Stimulated activated CD8-positive, alpha-beta memory T cell treated with anti-CD3 and anti-CD28 coated beads, Interleukin-7, amount 100 ng/mL, for 24 hours (primary cell): ENCODE data around the gene CDC42BPA.

Experiments used
- DNase-seq: peaks from one replicate; pipeline ENCODE4 v3.0.0-alpha.2; 2020; ENCODE audit warnings: low read depth

Gene CDC42BPA

DNA sequence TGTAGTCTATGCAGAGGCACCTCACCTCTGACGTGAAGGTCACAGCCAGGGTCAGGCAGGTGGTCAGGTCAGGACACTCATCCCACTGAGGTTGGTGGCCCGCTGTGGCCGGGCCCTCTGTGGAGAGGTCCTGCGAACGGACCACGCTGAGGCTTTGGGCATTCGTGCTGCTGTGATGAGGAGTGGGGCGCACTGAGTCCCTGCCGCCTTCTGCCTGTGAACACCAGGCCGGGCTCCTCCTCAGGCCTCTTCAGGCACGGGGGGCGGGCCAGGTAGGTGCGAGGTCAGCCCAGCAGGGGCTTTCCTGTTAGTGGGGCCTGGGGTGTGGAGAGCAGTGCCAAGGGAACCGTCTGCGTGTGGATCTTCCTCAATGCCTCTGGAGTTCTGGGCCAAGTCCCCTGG, 339.2 kb downstream of the CDC42BPA start:
- no peak for DNase-seq

- DNase-seq: no peak
These were observed 339.7 kb downstream of the CDC42BPA start for GRCh38 chr1:226978432-226979114.

DNA sequence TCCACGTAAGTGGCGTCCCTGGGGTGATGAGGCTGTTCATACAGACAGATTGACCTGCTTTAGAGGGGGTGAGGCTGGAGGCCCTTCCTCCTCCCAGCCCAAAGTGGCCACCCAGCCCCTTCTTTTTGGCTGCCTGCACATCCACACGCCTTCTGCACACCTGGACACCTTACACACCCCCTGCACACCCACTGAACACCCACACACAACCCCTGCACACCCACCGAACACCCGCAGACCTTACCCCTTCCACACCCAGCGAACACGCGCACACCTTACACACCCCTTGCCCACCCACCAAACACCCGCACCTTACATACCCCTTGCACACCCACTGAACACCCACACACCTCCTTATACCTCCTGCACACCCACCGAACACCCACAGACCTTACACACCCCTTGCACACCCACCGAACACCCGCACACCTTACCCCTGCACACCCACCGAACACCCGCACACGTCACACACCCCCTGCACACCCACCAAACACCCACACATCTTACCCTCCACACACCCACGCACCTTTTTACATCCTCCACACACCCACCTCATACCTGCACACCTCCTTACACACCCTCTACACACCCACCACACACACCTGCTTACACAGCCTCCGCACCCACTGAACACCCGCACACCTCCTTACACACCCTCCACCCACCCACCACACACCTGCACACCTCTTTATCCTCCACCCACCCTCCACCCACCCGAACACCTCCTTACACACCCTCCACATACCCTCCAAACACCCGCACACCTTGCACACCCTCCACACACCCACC, 340.5 kb downstream of the CDC42BPA start:
- no peak for DNase-seq

- DNase-seq: no peak
These were observed 341.2 kb downstream of the CDC42BPA start for GRCh38 chr1:226976978-226977642.

DNA sequence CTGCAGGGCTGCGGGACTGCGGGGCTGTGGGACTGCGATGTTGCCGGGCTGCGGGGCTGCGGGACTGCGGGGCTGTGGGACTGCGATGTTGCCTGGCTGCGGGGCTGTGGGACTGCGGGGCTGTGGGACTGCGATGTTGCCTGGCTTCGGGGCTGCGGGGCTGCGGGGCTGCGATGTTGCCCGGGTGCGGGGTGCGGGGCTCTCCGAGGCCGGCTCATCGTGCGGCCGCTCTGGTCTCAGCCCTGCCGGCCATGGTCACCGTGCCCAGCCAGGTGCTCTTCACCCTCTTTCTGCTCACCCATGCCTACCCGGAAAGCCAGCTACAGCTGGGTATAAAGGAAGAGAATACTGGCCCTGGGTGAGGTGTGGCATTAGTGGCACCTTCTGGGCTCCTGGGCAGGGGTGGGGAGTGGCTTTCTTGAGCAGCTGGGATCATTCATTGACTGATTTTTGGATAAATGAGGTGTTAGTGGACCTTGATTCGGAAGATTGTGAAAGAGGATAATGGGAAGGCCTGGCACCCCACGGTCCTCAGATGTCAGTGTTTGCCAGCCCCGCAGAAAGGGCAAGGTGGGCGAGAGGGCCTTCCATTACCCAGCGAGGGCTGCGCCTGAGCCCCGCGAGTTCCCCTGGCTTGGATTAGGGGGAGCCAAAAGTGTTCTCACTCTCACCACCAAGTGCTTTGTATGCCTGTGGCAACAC, 341.9 kb downstream of the CDC42BPA start:
- no peak for DNase-seq

GRCh38 chr1:226975259-226976250, 342.7 kb downstream of the CDC42BPA start:
- DNase-seq: no peak

DNA sequence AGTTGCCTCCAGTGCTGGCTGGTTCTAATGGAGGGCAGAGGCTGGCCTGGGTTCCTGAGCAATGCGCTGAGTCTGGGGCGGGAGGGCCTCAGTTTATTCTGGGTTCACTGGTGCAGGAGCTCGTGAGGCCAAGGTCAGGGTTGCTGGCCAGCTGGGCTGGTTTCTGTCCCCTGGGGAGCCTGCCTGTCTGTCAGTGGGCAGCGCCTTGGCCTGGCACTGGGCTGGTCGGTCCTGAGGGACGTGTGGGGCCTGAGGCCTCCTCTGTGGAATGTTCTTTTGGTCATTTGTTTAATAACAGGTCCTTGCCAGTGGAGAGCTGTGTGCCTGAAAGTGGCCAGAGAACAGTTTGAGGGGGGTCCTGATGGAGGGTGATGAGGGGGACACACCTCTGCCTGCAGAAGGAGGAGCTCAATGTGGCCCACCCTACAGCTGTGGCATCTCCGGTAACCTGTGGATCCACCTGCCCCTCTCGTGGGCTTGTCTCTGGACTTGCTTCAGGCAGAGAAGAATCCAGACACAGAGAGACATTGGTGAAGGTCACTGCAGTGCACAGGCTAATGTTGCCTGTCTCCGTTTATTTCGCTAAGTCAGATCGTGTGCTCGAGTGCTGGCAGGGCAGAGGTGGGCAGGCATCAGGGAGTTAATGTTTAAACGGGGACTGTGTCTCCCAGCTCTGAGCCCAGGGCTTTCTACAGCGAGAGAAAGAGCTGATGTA, 343.6 kb downstream of the CDC42BPA start:
- DNase-seq: no peak

DNA sequence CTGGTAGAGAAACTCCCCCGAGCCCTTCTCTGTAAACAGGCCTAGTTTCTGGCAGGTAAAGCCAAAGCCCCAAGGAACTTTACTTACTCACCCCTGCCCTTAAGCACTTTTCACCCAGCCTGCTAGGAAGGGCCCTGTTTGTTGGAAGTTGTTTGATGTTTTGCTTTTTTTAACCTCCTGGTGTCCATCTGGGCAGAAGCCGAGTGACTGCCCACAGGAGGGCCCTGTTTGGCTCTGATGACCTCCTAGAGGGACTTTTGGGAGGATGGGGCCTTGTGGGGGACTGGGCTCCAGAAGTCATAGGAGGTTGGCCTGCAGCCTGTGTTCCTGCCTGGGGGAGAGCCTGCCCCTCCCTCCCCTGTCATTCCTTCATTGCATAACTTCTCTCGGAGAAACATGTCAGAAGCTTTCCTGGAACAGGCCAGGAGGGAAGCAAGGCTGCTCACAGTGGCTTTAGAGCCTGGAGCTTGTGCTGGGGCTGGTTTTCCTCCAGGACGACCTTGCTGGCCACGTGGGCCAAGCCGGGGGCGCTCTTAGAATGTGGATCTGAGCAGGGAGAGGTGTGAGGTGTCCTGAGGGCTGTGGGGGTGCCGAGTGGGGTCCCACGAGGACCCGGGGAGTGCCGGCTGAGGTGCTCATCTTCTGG, 344.3 kb downstream of the CDC42BPA start:
- DNase-seq: no peak

DNA sequence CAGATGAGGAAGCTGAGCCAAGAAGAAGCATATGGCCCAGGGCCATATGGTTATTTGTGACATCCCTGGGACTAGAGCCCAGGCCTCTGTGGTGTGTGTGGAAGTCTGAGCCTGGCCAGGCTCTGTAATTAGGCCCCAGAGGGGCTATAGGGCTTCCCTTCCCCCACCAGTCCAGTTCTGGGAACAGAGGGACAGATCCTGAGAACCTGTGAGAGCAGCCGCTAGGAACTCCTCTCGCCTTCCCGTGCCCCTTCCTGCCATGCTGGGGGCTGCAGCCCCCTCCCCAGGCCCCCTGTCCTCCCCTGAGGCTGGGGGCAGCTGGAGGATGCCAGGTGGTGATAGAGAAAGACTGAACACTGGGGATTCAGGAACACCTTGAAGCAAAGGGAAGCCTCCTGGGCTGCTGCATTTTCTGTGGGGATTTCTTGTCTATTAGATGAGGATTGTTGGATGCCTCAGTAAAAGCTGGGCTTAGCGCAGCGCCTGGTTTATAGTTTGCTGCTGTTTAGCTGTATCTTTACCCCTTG, 344.9 kb downstream of the CDC42BPA start:
- DNase-seq: no peak

GRCh38 chr1:226972931-226973330, 345.4 kb downstream of the CDC42BPA start:
- no peak for DNase-seq

DNA sequence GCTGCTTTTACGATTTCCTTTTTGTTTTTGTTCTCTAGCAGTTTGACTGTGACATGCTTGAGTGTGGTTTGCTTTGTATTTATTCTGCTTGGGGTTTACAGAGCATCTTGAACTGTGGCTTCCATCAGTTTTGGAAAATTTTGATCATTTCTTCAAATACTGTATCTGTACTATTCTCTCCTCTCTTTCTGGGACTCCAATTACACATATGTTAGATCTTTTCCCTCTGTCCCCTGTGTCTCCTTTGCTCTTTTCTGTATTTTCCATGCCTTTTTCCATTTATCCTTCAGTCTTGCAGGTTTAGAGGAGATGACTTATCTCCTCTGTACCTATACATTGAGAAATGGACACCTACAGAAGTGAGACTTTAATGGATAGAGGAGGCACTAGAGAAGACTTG, 346.5 kb downstream of the CDC42BPA start:
- DNase-seq: no peak

DNA sequence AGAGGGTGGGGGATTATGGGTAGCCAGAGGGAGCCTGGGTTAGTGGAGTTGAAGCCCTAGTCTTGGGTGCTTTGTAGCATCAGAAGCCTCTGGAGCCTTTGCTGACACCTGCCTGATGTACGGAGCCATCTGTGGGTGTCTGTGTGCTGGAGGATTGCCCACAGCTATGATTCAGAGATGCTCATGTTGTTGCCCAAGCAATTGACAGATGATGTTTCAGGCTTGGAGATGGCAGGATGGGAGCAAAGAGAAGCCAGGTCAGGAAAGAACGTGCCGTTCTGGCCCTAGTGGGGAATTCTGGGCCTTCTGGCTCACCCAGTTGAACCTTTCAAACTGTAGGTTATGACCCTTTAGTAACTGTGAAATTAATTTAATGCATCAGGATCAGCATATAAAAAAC, 350.6 kb downstream of the CDC42BPA start:
- DNase-seq: no peak

- DNase-seq: no peak
These were observed 351.6 kb downstream of the CDC42BPA start for GRCh38 chr1:226966683-226967082.

GRCh38 chr1:226965581-226966440, 352.5 kb downstream of the CDC42BPA start:
- no peak for DNase-seq

GRCh38 chr1:226964611-226965486, 353.4 kb downstream of the CDC42BPA start:
- DNase-seq: no peak

DNA sequence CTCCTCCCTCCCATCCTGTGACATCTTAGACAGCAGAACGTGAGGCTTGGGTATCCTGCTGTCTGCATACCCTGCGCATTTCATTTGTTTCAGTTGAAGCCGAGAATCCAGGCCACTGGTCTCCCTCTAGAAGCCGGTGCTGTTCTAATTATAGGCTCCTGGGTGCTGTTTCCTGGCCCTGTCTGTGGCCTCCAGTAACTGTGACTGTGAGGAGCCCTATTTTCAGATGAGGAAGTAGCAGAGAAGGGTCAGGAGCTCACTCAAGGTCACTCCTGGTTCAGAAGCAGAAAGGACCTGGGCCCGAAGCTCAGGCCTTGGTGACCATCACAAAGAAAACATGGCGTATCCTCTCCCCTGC, 354.2 kb downstream of the CDC42BPA start:
- DNase-seq: no peak

- DNase-seq: no peak
These were observed 355.6 kb downstream of the CDC42BPA start for GRCh38 chr1:226962421-226963391.
